SK-N-MC (cell line): ENCODE results near the gene GNL3.

Experiments used
- EZH2 ChIP-seq: fragments of 200-600 bp; sonication (generic); IDR thresholded peaks from one replicate; pipeline ENCODE4 v1.6.1; 2017; ENCODE audit warnings: antibody characterized with exemption
- FOXP2 ChIP-seq: optimal IDR thresholded peaks from 2 replicates; pipeline ENCODE3; 2011; ENCODE audit warnings: mild to moderate bottlenecking, moderate library complexity; ENCODE audit not compliant: insufficient read depth; ENCODE audit errors: extremely low read length, control extremely low read depth
- POLR2AphosphoS5 ChIP-seq: IDR thresholded peaks from 2 replicates; pipeline ENCODE4 v1.6.1; 2012; ENCODE audit warnings: mild to moderate bottlenecking, low read depth, low read length, borderline replicate concordance

DNA sequence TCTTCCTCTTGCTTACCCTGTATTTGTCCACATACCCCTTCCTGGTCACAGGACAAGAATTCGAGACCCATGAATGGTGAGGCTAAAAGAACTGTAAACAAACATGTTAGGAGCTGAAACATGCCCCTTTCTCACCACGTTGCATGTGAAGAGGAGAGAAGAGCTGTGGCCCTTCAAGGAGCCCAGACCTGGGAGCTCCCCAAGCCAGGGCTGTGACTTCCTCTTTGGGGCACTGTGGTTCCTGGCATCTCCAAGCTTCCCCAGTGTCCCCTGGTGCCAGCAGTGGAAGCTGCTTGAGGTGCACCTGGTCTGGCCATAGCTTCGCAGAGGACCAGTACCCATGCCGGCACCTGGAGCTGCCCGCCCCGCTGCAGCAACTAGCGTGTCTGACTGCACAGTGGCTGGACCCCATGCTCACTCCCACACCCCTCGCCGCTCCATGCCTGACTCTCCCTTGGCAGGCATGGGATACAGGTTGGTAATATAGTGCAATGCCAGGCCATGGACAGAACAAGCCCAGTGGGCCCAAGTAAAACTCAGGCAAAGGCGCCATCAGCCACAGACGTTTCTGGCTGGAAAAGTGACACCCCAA, 30.0 kb downstream of the GNL3 start:
- TF ChIP-seq POLR2AphosphoS5, result no peak
- no peak for TF ChIP-seq EZH2
- no peak for TF ChIP-seq FOXP2
